Suprapubic skin (tissue), 4 donors: Measurements from ENCODE around the gene MRPS23. TPM values are rescaled to one million over a fixed set of nuclear protein-coding genes. Genes with fewer than 3 reads are reported as not detected.

Experiments used
- DNase-seq, 2 donors: peaks; one replicate each; pipeline ENCODE4 v3.0.0-alpha.2; 2019; ENCODE audit warnings: low spot score in 2 of 2
- H3K27ac ChIP-seq: fragments of 200-600 bp; sonication (generic); one replicate; pipeline ENCODE4 v1.5.1; 2019
- H3K27me3 ChIP-seq: fragments of 200-600 bp; sonication (generic); one replicate; pipeline ENCODE4 v1.5.1; 2019
- H3K36me3 ChIP-seq: fragments of 200-600 bp; sonication (generic); one replicate; pipeline ENCODE4 v1.5.1; 2019
- H3K4me1 ChIP-seq: fragments of 200-600 bp; sonication (generic); one replicate; pipeline ENCODE4 v1.5.1; 2019
- H3K4me3 ChIP-seq: fragments of 200-600 bp; sonication (generic); one replicate; pipeline ENCODE4 v1.5.1; 2019; ENCODE audit warnings: mild to moderate bottlenecking
- H3K9me3 ChIP-seq: fragments of 200-600 bp; sonication (generic); one replicate; pipeline ENCODE4 v1.5.1; 2019
- EP300 ChIP-seq: sonication (generic); formaldehyde crosslinking; IDR thresholded peaks from one replicate; pipeline ENCODE4 v1.6.1; 2017; ENCODE audit warnings: antibody characterized with exemption
- POLR2A ChIP-seq, 2 donors: fragments of 450-650 bp; IDR thresholded peaks; one replicate each; pipeline ENCODE4 v1.6.1; 2017; ENCODE audit warnings: antibody characterized with exemption in 2 of 2, mild to moderate bottlenecking in 2 of 2, moderate library complexity in 2 of 2
- POLR2AphosphoS5 ChIP-seq, 3 donors: sonication (generic); formaldehyde crosslinking; IDR thresholded peaks; one replicate each; pipeline ENCODE4 v1.6.1; 2017; ENCODE audit warnings: antibody characterized with exemption in 3 of 3
- WGBS: methylation state at CpG from one replicate; pipeline ENCODE4 v1.1.5; 2018; 5-methylcytosine and 5-hydroxymethylcytosine counted together
- total RNA-seq, 4 donors: library from RNA; depleted of rRNA; stranded (reverse); fragments of >200 nt; gene quantifications; one replicate each; pipeline ENCODE4 v1.1.0, GENCODE V29; 2016
- TF ChIP-seq, protein P1 (sequence below), 2 donors: fragments of 200-600 bp in 1 of 2; fragments of 450-650 bp in 1 of 2; sonication (generic) in 1 of 2; IDR thresholded peaks; one replicate each; pipeline ENCODE4 v1.5.1; 2016 to 2019; ENCODE audit warnings: antibody characterized with exemption in 2 of 2, mild to moderate bottlenecking in 1 of 2, moderate library complexity in 1 of 2

MRPS23 gene
- total RNA-seq, 4 donors from 2014 or later, result 7.4 to 15.2 (median 12.5) TPM

- Histone ChIP-seq H3K9me3 (no peaks in the 10 kb centered on the region), H3K36me3 (no peaks in the 10 kb centered on the region), H3K4me1 (peaks cover 78% of the 10 kb centered on the region), H3K27ac (peak overlapping the region; percentile 92), H3K4me3 (peak overlapping the region; percentile 28), H3K27me3 (no peaks in the 10 kb centered on the region)
- peak; percentile 95 for DNase-seq
- TF ChIP-seq POLR2AphosphoS5 (IDR thresholded peaks at IDR 0.05) (peak in 2 of 3 donors; percentile 85 to 96), EP300 (no peak), POLR2A (IDR thresholded peaks at IDR 0.05) (no peak)
- TF ChIP-seq, protein P1, sequence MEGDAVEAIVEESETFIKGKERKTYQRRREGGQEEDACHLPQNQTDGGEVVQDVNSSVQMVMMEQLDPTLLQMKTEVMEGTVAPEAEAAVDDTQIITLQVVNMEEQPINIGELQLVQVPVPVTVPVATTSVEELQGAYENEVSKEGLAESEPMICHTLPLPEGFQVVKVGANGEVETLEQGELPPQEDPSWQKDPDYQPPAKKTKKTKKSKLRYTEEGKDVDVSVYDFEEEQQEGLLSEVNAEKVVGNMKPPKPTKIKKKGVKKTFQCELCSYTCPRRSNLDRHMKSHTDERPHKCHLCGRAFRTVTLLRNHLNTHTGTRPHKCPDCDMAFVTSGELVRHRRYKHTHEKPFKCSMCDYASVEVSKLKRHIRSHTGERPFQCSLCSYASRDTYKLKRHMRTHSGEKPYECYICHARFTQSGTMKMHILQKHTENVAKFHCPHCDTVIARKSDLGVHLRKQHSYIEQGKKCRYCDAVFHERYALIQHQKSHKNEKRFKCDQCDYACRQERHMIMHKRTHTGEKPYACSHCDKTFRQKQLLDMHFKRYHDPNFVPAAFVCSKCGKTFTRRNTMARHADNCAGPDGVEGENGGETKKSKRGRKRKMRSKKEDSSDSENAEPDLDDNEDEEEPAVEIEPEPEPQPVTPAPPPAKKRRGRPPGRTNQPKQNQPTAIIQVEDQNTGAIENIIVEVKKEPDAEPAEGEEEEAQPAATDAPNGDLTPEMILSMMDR (IDR thresholded peaks at IDR 0.05), result no peak
- WGBS, result 9% methylated on average over 10 of the region's 16 CpGs
These were observed 43.2 kb upstream of the MRPS23 start for GRCh38 chr17:57892820-57893595.

- Histone ChIP-seq H3K9me3 (no peaks in the 10 kb centered on the region), H3K36me3 (no peaks in the 10 kb centered on the region), H3K27me3 (no peaks in the 10 kb centered on the region), H3K4me3 (no peak overlapping the region), H3K4me1 (peaks cover 75% of the 10 kb centered on the region), H3K27ac (peak overlapping the region; percentile 92)
- TF ChIP-seq, protein P1 (IDR thresholded peaks at IDR 0.05), result peak; percentile 95 to 96
- TF ChIP-seq POLR2AphosphoS5 (IDR thresholded peaks at IDR 0.05) (no peak), POLR2A (IDR thresholded peaks at IDR 0.05) (no peak), EP300 (no peak)
- 38% methylated on average over 6 of the region's 6 CpGs for WGBS
- peak; percentile 92 for DNase-seq
These were observed 42.4 kb upstream of the MRPS23 start for GRCh38 chr17:57892146-57892819.

DNA sequence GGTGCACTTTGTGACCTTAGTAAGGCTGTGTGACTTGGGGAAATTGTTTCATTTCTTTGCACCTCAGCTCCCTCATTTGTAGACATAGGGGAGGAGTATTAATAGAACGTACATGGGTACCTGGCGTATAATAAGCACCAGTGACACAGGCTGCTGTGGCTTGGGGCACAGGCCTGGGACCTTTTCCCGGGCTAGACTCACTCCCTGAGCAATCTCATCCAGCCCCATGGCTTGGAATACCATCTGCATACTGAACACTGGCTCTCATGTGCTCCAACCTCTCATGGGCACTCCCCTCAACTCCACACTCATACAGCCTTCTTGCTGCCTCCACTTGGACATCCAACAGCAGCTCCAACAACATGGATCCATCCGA lies 41.0 kb upstream of the MRPS23 start:
- DNase-seq, result no peak
- no peaks in the 10 kb centered on the region for H3K36me3 ChIP-seq
- 60% methylated on average over 4 of the region's 4 CpGs for WGBS
- TF ChIP-seq POLR2AphosphoS5 (IDR thresholded peaks at IDR 0.05) (no peak), POLR2A (IDR thresholded peaks at IDR 0.05) (no peak), EP300 (no peak)
- TF ChIP-seq, protein P1 (IDR thresholded peaks at IDR 0.05), result no peak
- H3K4me1 ChIP-seq, result peaks cover 72% of the 10 kb centered on the region
- H3K27me3 ChIP-seq, result no peaks in the 10 kb centered on the region
- H3K4me3 ChIP-seq, result no peak overlapping the region
- peak overlapping the region; percentile 56 for H3K27ac ChIP-seq
- H3K9me3 ChIP-seq, result no peaks in the 10 kb centered on the region

GRCh38 chr17:57889892-57890856 lies 40.3 kb upstream of the MRPS23 start:
- H3K9me3 ChIP-seq, result no peaks in the 10 kb centered on the region
- peaks cover 66% of the 10 kb centered on the region for H3K4me1 ChIP-seq
- TF ChIP-seq EP300 (no peak), POLR2AphosphoS5 (IDR thresholded peaks at IDR 0.05) (peak in 1 of 3 donors; percentile 64)
- no peaks in the 10 kb centered on the region for H3K27me3 ChIP-seq
- DNase-seq, result peak; percentile 87 to 89
- H3K27ac ChIP-seq, result peak overlapping the region; percentile 56
- H3K36me3 ChIP-seq, result peaks cover 1% of the 10 kb centered on the region
- 33% methylated on average over 7 of the region's 11 CpGs for WGBS
- H3K4me3 ChIP-seq, result no peak overlapping the region

GRCh38 chr17:57889252-57889651 lies 39.4 kb upstream of the MRPS23 start:
- Histone ChIP-seq H3K36me3 (peaks cover 9% of the 10 kb centered on the region), H3K4me3 (no peak overlapping the region), H3K27me3 (no peaks in the 10 kb centered on the region), H3K4me1 (peaks cover 58% of the 10 kb centered on the region), H3K9me3 (no peaks in the 10 kb centered on the region), H3K27ac (peak overlapping the region; percentile 33)
- TF ChIP-seq, protein P1 (IDR thresholded peaks at IDR 0.05), result no peak
- TF ChIP-seq POLR2A (IDR thresholded peaks at IDR 0.05), result no peak
- no peak for TF ChIP-seq EP300
- TF ChIP-seq POLR2AphosphoS5 (IDR thresholded peaks at IDR 0.05), result no peak
- 100% methylated on average over 2 of the region's 2 CpGs for WGBS
- DNase-seq, result no peak
